HAP-1 (cell line): ENCODE measurements around the gene ERVK3-1.

Experiments
- DNase-seq, 2 experiments: peaks; one replicate each; pipeline ENCODE4 v3.0.0-alpha.2; 2016 to 2020; ENCODE audit warnings: low spot score in 2 of 2
- H3K27me3 ChIP-seq: fragments of 250-450 bp; sonication (Bioruptor Pico); 2 replicates; pipeline ENCODE4 v1.5.1; 2020; ENCODE audit warnings: low read depth, mild to moderate bottlenecking, moderate library complexity
- H3K36me3 ChIP-seq: fragments of 250-450 bp; sonication (Bioruptor Pico); replicated peaks from 2 replicates; pipeline ENCODE4 v1.5.1; 2020; ENCODE audit warnings: mild to moderate bottlenecking
- H3K4me1 ChIP-seq: fragments of 250-450 bp; sonication (Bioruptor Pico); 2 replicates; pipeline ENCODE4 v1.5.1; 2020; ENCODE audit warnings: mild to moderate bottlenecking
- H3K4me3 ChIP-seq: fragments of 250-450 bp; sonication (Bioruptor Pico); 2 replicates; pipeline ENCODE4 v1.5.1; 2020; ENCODE audit warnings: mild to moderate bottlenecking, moderate library complexity
- H3K9me3 ChIP-seq: fragments of 250-450 bp; sonication (Bioruptor Pico); 2 replicates; pipeline ENCODE4 v1.5.1; 2020; ENCODE audit warnings: mild to moderate bottlenecking, moderate library complexity
- in situ Hi-C: fragments of 300-500 bp; cut with MboI; formaldehyde crosslinking; loops from 3 replicates; pipeline ENCODE4 v1.14.3; 2020; ENCODE audit warnings: low sequenced_read_pairs, inconsistent platforms, mixed read lengths

The ERVK3-1 gene

GRCh38 chr19:58317476-58318072 lies 12.4 kb downstream of the ERVK3-1 start:
- Histone ChIP-seq H3K4me1 (no peaks in the 10 kb centered on the region), H3K9me3 (no peaks in the 10 kb centered on the region), H3K4me3 (no peak overlapping the region), H3K27me3 (no peaks in the 10 kb centered on the region), H3K36me3 (peaks cover 28% of the 10 kb centered on the region)
- DNase-seq, result peak in 1 of 2 experiments; percentile 55
- in situ Hi-C loops, result no loop called here

DNA sequence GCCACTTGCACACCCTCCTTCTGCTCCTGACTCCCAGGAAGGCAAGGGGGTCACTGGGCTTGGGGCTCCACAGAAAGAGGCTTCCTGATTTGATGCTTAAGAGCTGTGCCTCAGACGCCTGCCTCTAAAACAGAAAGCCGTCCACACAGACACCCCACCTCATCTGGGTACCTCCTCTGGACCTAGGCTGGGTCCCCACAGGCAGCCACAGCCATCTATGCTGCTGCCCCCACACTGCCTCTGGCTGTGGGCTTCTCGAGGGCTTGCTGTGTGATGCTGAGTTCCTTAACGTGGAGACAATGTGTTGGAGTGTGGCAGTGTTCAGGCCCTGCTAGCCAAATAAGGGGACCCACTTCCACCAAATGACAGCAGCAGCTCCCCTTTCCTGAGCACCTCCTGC lies 13.1 kb downstream of the ERVK3-1 start:
- Histone ChIP-seq H3K4me1 (no peaks in the 10 kb centered on the region), H3K9me3 (no peaks in the 10 kb centered on the region), H3K36me3 (peaks cover 21% of the 10 kb centered on the region), H3K4me3 (no peak overlapping the region), H3K27me3 (no peaks in the 10 kb centered on the region)
- no peak for DNase-seq
- in situ Hi-C loops, result no loop called here

GRCh38 chr19:58319241-58319640 lies 14.1 kb downstream of the ERVK3-1 start:
- no peaks in the 10 kb centered on the region for H3K9me3 ChIP-seq
- in situ Hi-C loops, result no loop called here
- no peaks in the 10 kb centered on the region for H3K4me1 ChIP-seq
- no peaks in the 10 kb centered on the region for H3K27me3 ChIP-seq
- peaks cover 11% of the 10 kb centered on the region; the same call in 1 of the 2 replicates for H3K36me3 ChIP-seq
- no peak overlapping the region for H3K4me3 ChIP-seq
- DNase-seq, result no peak

GRCh38 chr19:58325311-58326022 lies 20.3 kb downstream of the ERVK3-1 start:
- H3K9me3 ChIP-seq, result no peaks in the 10 kb centered on the region
- in situ Hi-C loops, result no loop called here
- H3K4me3 ChIP-seq, result peak overlapping the region; percentile 99
- H3K27me3 ChIP-seq, result no peaks in the 10 kb centered on the region
- H3K36me3 ChIP-seq, result no peaks in the 10 kb centered on the region; the same call in none of the 2 replicates
- peaks cover 13% of the 10 kb centered on the region for H3K4me1 ChIP-seq
- DNase-seq, result no peak

DNA sequence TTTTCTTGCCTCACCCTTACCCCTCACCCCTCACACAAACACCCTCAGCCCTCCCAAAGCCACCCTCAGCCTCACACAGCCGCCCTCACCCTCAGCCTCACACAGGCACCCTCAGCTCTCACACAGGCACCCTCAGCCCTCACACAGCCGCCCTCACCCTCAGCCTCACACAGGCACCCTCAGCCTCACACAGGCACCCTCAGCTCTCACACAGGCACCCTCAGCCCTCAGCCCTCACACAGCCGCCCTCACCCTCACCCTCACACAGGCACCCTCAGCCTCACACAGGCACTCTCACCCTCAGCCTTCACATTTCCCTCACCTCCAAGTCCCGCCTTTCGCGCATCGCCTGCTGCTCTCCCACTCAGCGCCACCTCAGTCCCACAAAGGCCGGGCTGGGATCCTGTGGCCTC lies 21.3 kb downstream of the ERVK3-1 start:
- Histone ChIP-seq H3K9me3 (no peaks in the 10 kb centered on the region), H3K4me1 (peaks cover 13% of the 10 kb centered on the region)
- in situ Hi-C loops, result no loop called here

DNA sequence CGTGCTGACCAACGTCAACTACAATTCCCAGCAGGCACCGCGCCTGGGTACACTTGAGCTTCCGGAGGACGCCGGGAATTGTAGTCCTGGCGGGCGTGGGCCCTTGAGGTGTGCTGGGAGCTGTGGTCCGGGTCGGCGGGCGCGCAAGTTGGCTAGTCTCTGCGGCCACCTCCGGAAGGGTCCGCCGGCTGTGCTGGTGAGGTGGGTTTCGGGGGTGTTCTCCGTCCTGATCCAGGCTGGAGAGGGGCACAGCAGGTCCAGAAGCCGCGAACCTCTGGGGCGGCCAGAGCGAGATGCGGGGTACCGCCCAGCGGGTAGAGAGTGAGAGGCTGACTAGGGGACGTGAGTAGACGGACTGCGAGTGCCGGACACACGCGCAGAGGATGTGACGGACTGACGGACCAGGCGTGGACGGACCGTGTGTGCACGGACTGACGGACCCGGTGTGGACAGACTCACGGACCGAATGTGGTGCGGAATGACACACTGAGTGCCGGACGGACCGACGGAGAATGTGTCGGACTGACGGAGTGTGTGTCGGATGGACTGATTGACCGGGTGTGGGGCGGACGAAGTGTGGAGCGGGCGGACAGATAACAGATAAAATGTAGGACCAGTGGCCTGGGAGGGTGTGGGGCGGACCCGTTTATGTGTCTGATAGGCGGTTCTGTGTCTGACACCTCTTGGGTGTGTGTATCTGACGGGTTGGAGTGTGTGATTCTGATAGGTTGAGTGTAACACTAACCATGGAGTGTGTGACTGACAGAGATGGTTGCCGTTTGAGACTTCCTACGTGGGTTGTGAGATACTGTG lies 21.9 kb downstream of the ERVK3-1 start, which contains the start of gene ZSCAN22:
TSS of gene ZSCAN22 (plus strand) at position 81 of the 813 bp plus-strand sequence. CDS start 7,809 bp downstream, outside the sequence.
- in situ Hi-C loops, result no loop called here
- peaks cover 13% of the 10 kb centered on the region for H3K4me1 ChIP-seq
- H3K27me3 ChIP-seq, result no peaks in the 10 kb centered on the region

More for the DNA sequence above, 21.3 kb downstream of the ERVK3-1 start:
- Histone ChIP-seq H3K27me3 (no peaks in the 10 kb centered on the region), H3K36me3 (no peaks in the 10 kb centered on the region; the same call in none of the 2 replicates), H3K4me3 (peak overlapping the region; percentile 99)
- no peak for DNase-seq

DNA sequence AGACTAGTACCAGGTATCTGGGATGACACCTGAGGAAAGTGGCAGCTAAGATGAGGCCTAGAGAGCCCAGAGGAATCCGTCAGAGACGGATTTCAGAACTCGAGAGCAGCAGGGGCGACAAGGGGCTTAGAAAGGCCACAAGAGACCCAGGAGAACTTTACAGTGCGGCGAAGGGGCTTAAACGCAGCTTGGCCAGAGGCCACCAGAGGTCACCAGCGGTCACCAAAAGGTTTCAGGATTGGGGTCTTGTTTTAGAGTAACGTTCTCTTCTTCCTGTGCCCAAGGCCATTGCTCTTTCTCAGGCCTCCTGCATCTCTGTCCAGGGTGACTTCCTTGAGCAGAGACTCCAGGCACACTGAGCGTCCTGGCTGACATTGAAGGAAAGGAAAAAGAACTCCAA lies 23.8 kb downstream of the ERVK3-1 start:
- Histone ChIP-seq H3K4me1 (peaks cover 13% of the 10 kb centered on the region), H3K27me3 (no peaks in the 10 kb centered on the region), H3K36me3 (no peaks in the 10 kb centered on the region; the same call in none of the 2 replicates), H3K9me3 (no peaks in the 10 kb centered on the region), H3K4me3 (no peak overlapping the region)
- peak; percentile 20 to 54 for DNase-seq
- in situ Hi-C loops, result no loop called here

More for the DNA sequence above, 21.9 kb downstream of the ERVK3-1 start, which contains the start of gene ZSCAN22:
- DNase-seq, result peak; percentile 95 to 98
- no peaks in the 10 kb centered on the region for H3K9me3 ChIP-seq
- H3K36me3 ChIP-seq, result no peaks in the 10 kb centered on the region; the same call in none of the 2 replicates
- peak within 1 kb of the TSS; percentile 99 for H3K4me3 ChIP-seq

DNA sequence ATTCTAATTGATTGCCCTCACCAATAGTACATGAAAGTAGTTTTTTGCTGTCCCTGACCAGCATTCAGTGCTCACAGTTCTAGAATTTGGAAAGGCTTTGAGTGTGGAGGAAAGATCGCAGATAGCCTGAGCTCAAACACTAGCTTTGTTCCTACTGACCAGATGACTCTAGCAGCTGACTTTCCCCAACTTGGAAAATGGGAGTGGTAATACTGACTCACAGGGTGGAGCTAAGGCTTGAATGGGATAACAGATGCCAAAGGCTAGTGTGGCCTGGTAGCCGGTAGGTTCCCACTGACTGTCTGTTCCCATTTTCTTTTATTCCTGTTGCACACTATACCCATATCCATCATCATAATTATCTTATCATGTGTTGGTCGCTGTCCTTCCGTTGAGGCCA lies 25.3 kb downstream of the ERVK3-1 start:
- Histone ChIP-seq H3K27me3 (no peaks in the 10 kb centered on the region), H3K4me1 (peaks cover 12% of the 10 kb centered on the region), H3K36me3 (no peaks in the 10 kb centered on the region; the same call in none of the 2 replicates), H3K4me3 (no peak overlapping the region), H3K9me3 (no peaks in the 10 kb centered on the region)
- in situ Hi-C loops, result no loop called here
- no peak for DNase-seq

GRCh38 chr19:58332697-58333096 lies 27.5 kb downstream of the ERVK3-1 start:
- DNase-seq, result no peak
- no peaks in the 10 kb centered on the region for H3K9me3 ChIP-seq
- in situ Hi-C loops, result no loop called here

DNA sequence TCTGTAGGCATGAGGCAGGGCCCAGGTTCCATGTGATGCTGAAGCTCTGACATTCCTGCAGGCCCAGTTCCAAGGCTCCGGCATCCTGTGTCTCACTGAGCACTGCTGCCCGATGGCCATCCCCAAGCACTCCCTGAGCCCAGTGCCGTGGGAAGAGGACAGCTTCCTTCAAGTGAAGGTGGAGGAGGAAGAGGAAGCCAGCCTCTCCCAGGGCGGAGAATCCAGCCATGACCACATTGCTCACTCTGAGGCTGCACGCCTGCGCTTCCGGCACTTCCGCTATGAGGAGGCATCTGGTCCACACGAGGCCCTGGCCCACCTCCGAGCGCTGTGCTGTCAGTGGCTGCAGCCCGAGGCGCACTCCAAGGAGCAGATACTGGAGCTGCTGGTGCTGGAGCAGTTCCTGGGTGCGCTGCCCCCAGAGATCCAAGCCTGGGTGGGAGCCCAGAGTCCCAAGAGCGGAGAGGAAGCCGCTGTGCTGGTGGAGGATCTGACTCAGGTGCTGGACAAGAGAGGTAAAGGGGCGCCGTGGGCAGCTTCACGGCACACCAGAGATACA lies 29.6 kb downstream of the ERVK3-1 start:
- Histone ChIP-seq H3K4me1 (no peaks in the 10 kb centered on the region), H3K9me3 (no peaks in the 10 kb centered on the region), H3K36me3 (peaks cover 12% of the 10 kb centered on the region), H3K4me3 (no peak overlapping the region), H3K27me3 (no peaks in the 10 kb centered on the region)
- DNase-seq, result no peak
- in situ Hi-C loops, result no loop called here

More at GRCh38 chr19:58332697-58333096, 27.5 kb downstream of the ERVK3-1 start:
- H3K4me3 ChIP-seq, result no peak overlapping the region
- no peaks in the 10 kb centered on the region for H3K36me3 ChIP-seq
- H3K4me1 ChIP-seq, result peaks cover 6% of the 10 kb centered on the region; the same call in 1 of the 2 replicates
- no peaks in the 10 kb centered on the region for H3K27me3 ChIP-seq

DNA sequence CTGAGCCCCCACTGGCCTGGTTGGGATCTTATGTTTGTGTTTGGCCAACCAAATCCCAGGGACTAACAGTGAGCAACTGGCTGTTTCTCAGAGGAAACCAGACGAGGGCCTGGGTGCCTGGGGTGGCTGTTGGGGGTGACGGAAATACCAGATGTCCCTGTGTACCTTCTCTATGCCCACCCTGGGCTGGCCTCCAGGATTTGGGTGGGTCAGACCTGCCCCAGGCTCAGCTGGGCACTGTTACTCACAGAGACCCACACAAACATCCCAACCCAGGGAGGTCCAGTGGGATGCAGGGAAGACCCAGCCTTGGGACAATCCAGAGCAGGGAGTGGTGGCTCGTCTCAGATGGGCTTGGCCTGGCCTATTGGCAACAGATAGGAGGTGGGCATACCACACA lies 30.5 kb downstream of the ERVK3-1 start:
- H3K27me3 ChIP-seq, result no peaks in the 10 kb centered on the region
- in situ Hi-C loops, result no loop called here
- H3K4me1 ChIP-seq, result no peaks in the 10 kb centered on the region
- DNase-seq, result no peak
- no peaks in the 10 kb centered on the region for H3K9me3 ChIP-seq
- no peak overlapping the region for H3K4me3 ChIP-seq
- H3K36me3 ChIP-seq, result peaks cover 12% of the 10 kb centered on the region

DNA sequence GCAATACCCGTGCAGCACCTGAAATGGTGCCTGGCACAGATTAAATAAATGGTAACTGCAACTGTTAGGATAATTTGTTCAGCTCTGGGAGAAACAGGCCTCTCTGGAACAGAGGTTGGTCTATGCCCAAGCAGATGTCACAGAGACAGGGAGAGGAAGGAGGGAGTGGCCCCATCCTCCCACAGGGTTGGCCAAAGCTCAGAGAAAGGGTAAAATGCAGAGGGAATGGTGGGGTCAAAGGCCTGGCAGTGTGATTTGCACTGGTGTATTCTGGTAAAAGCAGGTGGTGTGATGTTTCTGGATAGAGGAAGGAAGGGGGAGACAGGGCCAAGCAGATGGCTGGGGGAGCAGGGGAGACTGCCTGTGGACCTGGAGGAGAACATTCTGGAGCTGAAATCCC lies 31.0 kb downstream of the ERVK3-1 start:
- no peaks in the 10 kb centered on the region for H3K4me1 ChIP-seq
- H3K36me3 ChIP-seq, result peaks cover 12% of the 10 kb centered on the region
- in situ Hi-C loops, result no loop called here
- no peaks in the 10 kb centered on the region for H3K9me3 ChIP-seq
- DNase-seq, result no peak
- H3K4me3 ChIP-seq, result no peak overlapping the region
- H3K27me3 ChIP-seq, result no peaks in the 10 kb centered on the region

GRCh38 chr19:58336820-58337219 lies 31.6 kb downstream of the ERVK3-1 start:
- H3K4me3 ChIP-seq, result no peak overlapping the region
- H3K4me1 ChIP-seq, result no peaks in the 10 kb centered on the region
- no peak for DNase-seq
- H3K9me3 ChIP-seq, result no peaks in the 10 kb centered on the region
- H3K36me3 ChIP-seq, result peaks cover 12% of the 10 kb centered on the region
- in situ Hi-C loops, result no loop called here
- no peaks in the 10 kb centered on the region for H3K27me3 ChIP-seq
